AG09309 (cell line): ENCODE results near the gene PPP2R1B.

Source experiments
- DNase-seq: peaks from one replicate; pipeline ENCODE4 v3.0.0-alpha.2; 2010; ENCODE audit warnings: low read depth
- H3K4me3 ChIP-seq: 2 replicates; pipeline ENCODE4 v1.5.1; 2011; ENCODE audit warnings: mild to moderate bottlenecking, low read depth, low read length, moderate library complexity; ENCODE audit not compliant: control insufficient read depth
- TF ChIP-seq, protein P1 (sequence below): IDR thresholded peaks from 2 replicates; pipeline ENCODE4 v1.5.1; 2011; ENCODE audit warnings: mild to moderate bottlenecking, low read depth, low read length, inconsistent platforms; ENCODE audit not compliant: insufficient read depth, control insufficient read depth; ENCODE audit errors: missing control alignments

Gene PPP2R1B

DNA sequence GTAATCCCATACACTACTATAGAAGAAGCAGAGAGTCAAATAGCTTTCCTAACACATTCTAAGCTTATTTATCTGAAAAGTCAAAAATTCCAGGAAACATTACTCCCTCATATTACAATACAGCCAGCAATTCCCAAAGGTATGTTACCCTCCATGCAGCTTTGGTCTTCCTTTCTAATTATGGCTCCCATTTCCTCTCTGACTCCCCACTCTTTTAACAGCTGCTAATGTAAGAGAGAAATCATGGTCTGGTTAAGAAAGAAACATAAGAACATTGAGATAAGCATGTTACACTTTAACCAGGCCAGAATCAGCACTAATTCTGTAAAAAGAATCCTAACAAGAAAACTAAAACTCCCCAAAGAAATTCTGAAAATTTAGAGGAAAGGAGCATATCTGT lies 6.8 kb downstream of the PPP2R1B start:
- no peak for DNase-seq
- H3K4me3 ChIP-seq, result no peak overlapping the region
- TF ChIP-seq, protein P1, sequence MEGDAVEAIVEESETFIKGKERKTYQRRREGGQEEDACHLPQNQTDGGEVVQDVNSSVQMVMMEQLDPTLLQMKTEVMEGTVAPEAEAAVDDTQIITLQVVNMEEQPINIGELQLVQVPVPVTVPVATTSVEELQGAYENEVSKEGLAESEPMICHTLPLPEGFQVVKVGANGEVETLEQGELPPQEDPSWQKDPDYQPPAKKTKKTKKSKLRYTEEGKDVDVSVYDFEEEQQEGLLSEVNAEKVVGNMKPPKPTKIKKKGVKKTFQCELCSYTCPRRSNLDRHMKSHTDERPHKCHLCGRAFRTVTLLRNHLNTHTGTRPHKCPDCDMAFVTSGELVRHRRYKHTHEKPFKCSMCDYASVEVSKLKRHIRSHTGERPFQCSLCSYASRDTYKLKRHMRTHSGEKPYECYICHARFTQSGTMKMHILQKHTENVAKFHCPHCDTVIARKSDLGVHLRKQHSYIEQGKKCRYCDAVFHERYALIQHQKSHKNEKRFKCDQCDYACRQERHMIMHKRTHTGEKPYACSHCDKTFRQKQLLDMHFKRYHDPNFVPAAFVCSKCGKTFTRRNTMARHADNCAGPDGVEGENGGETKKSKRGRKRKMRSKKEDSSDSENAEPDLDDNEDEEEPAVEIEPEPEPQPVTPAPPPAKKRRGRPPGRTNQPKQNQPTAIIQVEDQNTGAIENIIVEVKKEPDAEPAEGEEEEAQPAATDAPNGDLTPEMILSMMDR, result no peak

DNA sequence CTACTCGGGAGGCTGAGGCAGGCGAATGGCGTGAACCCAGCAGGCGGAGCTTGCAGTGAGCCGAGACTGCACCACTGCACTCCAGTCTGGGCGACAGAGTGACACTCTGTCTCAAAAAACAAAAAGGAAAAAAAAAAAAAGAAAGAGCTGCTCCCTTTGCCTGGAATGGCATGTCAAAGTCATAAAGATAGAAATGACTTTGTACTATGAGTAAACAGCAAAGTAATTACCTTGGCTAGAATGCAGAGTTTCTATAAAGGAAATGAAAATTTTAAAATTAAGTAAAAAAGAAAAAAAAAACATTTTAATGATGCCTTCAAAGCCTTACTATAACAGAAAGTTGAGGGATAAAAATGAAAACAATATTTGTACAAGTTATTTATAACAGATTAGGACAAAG lies 10.1 kb downstream of the PPP2R1B start:
- no peak for DNase-seq
- TF ChIP-seq, protein P1, result no peak
- no peak overlapping the region for H3K4me3 ChIP-seq

DNA sequence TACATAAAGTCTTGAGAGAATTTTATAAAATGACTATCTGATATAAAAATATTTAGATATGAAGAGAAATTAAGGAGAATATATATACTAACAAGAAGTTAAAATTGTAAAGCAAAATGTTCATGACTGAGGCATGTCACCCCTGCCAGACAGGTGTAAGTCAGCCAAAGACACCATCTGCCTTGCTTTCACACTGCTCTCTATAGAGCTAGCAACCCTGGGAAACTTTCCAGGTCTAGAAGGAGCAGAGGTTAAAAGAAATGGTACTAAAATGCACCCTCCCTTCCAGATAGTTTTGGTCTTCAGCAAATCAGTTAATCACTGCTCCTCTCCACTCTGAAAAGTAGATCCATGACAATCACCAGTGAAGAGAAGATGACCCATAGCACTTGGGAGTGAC lies 16.5 kb downstream of the PPP2R1B start:
- DNase-seq, result no peak
- TF ChIP-seq, protein P1, result no peak
- H3K4me3 ChIP-seq, result no peak overlapping the region

DNA sequence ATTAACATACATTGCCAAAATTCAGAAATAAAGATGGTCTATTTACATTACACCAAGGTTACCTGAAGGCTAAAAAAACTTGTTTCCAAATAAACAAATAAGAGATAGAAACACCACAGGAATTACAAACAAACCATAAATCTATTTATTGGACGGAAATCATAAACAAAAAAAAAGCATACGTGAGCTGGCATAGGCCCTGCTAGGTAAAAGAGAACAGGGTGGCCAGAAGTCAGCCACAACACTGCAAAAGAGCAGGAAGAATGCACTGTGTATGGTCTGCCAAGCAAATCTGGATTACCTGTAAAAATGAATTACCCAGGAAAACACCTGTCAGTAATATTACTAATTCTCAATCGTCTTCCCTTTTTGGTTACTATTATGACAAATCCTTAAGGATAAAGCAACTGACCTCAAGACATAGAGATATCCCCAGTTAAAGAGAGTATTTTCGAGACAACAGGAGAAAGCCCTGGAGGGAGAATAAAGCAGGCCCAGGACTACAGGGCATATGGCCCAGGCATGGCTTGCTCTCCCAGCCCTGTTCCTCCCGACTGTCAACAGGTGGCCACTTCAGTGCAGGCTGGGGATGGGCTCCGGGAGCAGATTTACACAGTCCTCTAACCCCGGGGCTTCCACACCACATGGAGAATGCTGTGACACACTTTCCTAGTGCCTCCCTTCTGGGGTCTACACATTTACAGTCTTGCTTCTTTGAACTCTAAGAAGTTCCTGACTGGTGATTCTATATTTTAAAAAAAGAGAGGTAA lies 18.0 kb downstream of the PPP2R1B start:
- no peak for DNase-seq
- no peak overlapping the region for H3K4me3 ChIP-seq
- TF ChIP-seq, protein P1, result no peak

DNA sequence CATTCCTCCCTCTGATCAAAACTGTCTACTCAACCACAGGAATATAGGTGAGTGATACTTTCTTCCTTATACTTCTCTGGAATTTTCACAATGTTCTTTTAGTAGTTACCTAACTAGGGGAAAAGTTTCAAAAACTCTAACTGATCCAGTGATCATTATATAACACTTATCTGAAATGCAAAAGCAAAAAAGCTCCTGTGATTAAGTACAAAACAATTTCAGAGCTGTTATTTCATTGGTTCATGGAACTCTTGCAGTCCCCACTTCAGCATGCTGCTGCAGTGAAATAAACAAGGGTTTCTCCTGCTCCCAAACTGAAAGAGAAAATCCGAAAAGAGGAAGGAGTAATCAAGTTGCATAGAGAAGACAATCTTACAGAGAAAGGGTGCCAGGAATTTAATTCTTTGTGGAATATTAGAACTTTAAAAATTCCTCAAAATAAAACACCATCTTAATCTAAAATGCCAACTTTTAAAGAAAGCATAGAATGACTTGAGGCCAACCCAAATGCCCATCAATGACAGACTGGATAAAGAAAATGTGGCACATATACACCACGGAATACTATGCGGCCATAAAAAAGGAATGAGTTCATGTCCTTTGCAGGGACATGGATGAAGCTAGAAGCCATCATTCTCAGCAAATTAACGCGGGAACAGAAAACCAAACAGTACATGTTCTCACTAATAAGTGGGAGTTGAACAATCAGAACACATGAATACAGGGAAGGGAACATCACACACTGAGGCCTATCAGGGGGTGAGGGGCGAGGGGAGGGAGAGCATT lies 20.3 kb downstream of the PPP2R1B start:
- TF ChIP-seq, protein P1, result no peak

DNA sequence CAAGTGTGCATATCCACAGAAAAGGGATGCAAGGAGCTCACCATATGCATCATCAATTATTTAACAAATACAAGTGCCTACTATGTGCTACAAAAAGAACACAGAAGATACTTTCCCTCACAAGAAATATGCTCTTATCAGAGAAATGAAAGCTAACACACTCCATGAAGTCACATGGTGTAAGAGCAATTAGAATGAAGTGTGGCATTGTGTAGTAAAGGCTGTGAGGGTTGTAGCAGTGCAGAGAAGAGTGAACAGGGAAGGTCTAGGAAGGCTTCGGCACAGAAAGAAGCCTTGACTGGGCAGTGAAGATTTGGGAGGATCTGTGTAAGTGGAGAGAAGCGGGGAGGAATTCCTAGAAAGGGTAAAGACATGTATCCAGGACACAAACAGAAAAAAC lies 22.5 kb downstream of the PPP2R1B start:
- DNase-seq, result no peak
- no peak overlapping the region for H3K4me3 ChIP-seq
- TF ChIP-seq, protein P1, result no peak

More for the DNA sequence above, 20.3 kb downstream of the PPP2R1B start:
- H3K4me3 ChIP-seq, result no peak overlapping the region
- peak; percentile 38 for DNase-seq
